ENCODE measurements around the gene H6PD.

Gene H6PD, protein sequence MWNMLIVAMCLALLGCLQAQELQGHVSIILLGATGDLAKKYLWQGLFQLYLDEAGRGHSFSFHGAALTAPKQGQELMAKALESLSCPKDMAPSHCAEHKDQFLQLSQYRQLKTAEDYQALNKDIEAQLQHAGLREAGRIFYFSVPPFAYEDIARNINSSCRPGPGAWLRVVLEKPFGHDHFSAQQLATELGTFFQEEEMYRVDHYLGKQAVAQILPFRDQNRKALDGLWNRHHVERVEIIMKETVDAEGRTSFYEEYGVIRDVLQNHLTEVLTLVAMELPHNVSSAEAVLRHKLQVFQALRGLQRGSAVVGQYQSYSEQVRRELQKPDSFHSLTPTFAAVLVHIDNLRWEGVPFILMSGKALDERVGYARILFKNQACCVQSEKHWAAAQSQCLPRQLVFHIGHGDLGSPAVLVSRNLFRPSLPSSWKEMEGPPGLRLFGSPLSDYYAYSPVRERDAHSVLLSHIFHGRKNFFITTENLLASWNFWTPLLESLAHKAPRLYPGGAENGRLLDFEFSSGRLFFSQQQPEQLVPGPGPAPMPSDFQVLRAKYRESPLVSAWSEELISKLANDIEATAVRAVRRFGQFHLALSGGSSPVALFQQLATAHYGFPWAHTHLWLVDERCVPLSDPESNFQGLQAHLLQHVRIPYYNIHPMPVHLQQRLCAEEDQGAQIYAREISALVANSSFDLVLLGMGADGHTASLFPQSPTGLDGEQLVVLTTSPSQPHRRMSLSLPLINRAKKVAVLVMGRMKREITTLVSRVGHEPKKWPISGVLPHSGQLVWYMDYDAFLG

DNA sequence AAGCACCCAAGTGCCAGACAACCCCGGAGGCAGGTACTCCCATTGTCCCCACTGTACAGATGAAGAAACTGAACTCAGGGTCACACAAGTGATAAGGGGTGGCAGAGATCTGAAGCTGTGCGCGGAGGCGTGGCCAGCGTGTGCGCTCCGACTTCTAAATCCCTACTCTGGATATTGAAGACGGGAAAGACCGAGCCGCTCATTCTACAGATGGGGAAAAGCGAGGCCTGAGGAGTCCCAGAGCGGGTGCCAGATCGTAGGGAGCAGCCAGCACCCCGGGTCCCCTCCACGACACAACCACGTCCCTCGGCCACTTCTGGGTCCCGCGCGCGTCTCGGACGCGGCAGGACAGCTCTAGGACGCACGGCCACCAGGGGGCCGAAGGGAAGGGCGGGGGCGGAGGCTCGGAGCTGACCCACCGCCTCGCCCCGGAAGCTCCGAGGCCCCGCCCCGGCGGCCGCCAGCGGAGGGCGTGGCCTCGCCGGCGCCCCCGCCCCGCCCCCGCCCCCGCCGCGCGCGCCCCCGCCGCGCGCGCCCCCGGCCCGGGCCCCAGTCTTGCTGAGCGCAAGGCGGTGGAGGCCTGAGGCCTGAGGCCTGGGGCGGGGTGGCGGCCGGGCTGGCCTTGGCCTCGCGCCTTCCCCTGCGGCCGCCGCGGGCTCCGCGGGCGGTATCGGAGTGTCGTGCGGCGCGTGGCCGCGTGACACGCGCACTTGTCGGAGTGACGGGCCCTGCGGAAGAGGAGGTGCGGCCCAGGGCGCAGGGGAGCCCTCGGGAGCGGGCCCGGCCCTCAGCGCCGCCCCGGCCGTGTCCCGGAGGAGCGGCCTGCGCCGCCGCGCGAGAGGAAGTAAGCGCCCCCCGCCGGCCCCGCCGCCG is at the start of gene H6PD:
H6PD (plus strand) TSS at position 552 of the 873 bp plus-strand sequence. CDS start 10,161 bp downstream, outside the sequence.
- peak; percentile 75 for DNase-seq

DNA sequence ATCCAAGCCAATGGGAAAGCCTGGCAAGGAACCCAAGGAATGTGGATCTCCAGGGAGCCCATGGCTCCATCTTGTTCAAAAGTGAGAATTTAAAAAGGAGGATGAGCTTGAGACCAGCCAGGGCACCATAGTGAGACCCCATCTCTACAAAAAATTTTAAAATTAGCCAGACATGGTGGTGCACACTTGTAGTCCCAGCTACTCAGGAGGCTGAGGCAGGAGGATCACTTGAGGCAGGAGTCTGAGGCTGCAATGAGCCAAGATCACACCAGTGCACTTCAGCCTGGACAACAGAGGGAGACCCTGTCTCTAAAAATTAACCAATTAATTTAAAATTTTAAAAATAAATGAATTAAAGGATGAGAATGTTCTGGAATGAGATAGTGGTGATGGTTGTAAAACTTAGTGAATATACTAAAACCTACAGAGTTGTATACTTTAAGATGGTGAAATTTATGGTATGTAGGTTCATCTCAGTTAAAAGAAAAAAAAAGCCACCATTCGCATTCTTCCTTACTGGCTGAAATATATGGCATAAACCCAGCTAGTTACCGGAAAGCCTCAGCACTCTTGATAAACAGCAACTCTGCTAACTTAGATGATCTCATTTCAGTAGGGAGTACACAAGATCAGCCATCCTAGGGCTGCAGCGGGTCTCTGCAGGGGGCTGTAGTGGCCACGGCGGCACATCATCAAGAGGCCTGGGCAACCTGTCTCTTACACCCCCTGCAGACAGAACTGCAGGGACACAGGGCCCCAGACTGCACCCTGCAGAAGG is 48.3 kb upstream of the H6PD start:
- DNase-seq = no peak

DNA sequence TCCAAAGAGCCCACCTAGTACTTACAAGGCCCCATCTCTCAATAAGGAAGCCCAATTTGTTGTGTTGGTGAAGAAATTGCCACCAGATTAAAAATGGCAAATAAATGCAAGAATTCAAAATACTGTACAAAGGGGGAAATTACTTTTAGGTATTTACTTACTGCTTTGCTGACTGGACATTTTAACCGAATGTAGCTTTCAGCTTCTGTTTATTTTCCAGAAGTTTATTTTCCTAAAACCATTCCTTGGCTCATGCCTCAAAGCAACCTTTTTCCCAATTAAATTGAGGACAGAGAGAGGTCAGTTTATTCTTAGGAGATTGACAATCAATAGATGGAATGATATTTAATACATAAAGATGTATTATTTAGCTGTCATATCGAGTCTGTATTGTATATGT is 47.6 kb upstream of the H6PD start:
- no peak for DNase-seq

DNA sequence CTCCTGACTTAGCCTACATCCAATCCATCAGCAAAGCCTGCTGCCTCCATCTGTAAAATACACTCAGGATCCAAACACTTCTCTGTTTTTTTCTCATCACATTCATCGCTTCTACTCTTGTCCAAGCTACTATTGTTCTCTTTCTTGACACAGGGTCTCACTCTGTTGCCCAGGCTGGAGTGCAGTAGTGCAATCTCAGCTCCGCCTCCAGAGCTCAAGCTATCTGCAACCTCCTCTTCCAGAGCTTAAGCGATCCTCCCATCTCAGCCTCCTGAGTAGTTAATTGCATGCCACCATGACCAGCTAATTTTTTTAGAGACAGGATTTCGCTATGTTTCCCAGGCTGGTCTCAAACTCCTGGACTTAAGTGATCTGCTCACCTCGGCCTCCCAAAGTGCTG is 44.3 kb upstream of the H6PD start:
- DNase-seq = no peak

DNA sequence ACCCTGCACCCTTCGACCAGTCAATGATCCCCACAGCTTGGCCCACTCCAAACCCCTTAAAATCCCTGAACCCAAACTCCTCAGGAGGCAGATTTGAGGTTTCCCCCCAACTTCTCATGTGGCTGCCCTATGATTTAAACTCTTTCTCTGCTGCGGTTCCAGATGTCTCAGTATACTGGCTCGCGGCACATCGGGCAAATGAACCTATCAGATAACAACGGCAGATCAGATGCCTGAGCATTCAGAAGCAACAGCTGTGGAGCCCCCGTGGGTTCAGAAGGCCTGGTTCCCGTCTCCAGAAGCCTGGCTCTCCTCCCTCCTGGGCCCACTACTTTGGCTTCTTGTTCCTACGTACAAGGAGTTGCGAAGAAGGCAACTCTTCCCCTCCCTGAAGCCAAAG is 43.3 kb upstream of the H6PD start:
- DNase-seq = no peak

DNA sequence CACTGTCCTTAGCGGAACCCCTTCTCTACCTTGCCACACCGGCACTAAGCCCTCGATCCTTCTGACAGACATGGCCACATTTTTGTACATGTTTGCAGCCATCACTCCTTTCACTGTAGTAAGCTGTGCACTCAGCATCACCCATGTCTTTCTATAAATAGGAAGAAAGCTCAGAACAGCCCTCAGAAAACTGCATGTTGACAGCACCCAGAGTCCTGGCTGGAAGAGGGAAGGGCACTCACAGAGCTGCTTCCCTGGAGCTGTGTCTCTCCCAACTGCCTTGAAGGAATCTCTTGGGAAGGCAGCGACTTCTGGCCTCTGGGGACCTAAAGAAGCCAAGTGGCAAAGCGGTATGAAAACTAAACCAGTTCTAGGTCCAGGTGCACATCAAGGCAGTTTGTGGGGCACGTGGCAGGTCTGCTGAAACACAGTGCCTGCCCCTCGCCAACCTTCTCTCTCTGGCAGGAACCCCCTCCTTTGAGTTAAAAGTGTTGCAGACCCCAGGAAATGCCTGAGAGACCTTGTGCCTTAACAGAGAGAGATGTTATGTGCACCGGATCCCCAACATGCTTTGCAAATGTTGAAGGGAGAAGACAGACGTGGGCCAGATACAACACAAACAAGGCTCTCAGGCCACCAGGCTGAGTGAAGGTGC is 41.9 kb upstream of the H6PD start:
- no peak for DNase-seq

DNA sequence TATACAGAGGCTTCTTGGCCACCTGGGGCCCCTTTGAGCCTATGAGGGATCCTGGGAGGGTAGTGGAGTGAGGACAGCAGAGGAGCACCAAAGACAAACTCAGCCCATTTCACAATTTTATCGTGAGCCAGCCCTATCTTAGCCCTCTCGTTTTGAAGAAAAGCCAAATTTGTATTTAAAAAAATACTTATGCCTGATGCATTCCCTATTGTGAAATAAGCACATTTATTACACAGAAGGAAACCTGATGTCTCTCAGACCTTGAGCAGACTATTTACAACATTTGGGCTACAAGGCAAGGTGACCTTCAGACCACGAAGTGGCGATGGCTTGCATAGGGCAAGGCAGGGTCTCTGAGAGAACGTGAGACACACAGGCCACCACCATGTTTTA is 41.3 kb upstream of the H6PD start:
- no peak for DNase-seq

DNA sequence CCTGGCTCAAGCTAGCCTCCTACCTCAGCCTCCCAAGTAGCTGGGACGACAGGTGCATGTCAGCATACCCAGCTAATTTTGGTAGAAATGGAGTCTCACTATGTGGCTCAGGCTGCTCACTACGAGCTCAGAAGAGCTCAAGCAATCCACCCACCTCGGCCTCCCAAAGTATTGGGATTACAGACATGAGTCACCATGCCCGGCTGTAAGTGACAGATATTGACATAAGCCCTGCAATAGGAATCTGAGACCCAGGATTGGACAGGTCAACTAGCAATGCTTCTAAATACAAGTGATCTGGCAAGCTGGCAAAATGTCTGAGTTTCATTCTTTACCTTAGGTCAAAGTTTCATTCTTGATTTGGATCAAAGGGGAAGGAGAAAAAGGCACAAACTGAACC is 40.5 kb upstream of the H6PD start:
- DNase-seq = no peak

DNA sequence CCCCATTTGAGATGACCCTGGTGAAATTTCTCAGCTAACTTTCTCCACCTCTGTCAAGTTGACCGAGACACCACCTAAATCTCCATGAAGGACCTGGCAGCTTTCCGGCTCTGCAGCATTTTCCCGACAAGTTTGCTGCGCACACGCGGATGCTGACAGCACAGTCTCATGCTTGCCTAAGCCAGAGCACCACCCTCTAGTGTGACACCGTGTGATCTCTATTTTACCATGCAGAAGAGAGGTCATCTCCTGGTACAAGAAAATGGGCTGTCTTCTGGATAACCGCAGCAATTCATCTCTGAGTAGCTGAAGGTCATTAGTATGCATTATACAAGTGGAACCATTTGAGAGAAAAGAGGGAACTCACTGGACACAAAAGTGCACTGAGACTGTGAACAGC is 38.9 kb upstream of the H6PD start:
- no peak for DNase-seq

DNA sequence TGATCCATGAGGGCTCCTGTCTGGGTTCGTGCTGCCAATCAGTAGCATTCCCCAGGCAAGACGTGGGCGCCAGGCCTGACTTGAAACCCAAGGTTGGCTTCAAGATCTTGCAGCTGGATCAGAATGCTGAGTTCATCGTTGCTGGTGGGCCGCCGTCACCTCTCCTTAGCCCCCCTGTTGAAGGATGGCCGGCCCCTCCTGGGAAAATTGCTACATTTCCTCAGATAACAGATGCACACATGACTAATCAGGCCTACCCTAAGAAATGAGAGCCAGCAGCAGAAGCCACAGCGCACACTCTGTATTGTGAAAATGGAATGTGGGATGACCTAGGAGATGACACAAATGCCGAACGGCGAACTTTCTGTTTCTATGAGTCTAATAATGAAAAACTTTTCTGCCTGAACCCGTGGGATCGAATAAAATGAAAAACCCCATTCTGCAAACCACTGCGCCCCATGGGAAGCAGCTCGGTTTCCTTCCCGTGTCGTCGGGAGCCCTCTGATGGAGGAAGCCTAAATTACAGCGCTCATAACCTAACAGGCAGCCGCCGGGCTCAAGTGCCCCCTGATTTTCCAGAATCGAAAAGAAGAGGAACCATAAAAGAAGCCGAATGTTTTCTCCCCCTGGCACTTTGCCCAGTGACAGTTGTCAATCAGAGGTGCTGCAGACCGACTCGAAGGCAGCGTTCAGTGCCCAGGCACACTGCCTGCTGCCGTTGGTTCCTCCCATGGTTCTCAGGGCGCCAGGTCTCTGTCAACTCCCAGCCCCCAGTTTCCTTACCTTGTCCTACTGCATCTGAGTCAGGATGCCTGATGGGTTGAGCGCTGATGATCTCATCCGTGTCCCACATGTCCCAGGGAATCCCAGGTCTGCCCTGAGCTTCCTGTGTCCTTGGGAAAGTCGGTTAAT is 38.2 kb upstream of the H6PD start:
- peak; percentile 50 for DNase-seq

DNA sequence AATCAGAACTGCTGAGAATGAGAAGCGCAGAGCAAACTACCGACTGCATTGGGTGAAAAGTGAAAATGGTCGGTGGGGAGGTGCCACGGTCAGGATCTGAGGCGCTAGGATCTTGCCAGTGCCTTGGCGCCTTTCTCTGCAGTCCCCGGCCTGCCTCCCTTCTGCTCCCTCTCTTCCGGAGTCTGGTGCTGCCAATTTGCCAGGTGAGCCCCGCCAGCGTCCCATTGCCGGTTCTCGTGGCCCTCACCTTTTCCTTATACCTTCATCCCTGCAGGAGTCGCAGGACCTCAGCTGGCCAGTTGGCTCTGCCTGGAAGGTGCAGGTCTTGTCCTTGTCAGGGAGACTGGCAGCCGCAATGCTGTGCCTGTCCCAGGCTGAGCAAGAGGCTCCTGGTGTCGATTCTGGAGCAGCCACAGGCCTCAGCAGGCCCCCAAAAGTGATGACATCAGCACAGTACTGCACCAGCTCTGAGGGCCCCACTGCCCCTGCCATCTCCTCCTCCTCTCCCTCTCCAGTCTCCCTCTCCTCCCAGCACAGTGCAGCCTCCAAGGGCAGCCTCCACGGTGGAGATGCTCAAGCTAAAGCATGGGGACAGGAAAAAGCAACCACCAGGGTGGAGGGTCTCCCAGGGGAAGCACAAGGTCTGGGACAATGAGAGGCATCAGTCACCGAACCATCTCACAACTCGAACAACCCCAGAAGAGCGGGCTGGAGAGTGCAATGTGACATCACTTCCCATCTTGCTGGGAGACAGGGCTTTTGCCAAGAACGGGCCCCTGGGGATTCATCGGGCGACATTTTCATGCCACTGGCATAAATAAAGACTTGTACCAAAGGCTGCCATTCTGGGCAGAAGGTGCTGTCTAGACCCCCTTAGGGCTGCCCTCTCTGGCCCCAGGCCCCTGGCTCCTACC is 37.1 kb upstream of the H6PD start:
- no peak for DNase-seq

DNA sequence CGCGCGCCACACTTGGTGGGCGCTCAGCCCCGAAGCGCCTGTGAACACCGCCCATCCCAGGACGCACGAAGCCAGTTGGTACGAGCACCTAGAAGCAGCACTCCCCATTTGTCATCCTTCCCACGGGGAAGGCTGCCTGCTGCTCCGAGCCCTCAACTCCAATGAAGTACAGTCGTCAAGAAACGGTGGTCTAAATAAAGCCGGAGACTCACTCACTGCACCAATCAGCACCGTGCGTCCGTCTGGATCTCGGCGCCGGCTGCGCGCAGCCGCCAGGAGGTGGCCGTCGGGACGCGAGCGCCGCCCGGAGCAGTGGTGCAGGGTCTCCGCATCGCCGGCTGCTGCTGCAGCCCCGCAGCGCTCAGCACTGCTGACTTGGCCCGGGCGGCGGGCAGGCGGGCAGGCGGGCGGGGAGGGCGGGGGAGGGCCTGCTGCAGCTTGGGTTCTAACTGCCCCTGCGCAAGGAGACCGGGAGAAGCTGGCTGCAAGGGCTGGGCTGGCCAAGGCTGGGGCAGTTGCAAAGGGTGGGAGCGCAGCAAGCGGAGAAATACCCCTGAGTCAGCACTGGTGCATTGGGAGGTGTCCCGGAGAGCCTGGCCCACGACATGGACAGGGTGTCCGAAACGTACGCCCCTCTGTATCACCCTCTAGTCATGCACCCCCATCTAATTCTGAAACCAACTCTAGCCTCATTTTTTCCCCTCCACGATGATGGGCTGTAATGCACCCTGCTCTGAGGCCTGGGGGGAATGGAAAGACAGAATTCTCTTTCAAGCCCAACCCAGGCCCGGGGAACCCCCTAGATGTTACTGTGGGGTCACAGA is 35.8 kb upstream of the H6PD start:
- DNase-seq = no peak

DNA sequence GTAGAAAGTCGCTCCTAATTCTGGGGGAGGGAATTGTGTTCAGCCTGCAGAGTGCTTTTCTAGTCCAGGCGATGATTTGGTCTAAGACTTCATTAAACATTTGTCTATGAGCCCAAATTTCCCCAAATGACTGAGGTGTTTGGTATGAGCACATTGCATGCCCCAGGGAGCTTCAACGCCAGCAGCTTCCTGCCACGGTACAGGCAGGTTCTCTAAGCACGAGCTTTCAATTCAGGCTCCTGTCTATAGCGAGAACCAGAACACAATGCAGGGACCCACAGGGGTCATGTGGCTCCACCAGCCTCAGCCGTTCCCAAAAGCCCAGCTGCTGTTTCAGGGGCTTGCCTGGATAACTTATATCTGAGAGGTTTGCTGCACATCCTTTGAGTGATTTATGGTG is 34.1 kb upstream of the H6PD start:
- DNase-seq = no peak

DNA sequence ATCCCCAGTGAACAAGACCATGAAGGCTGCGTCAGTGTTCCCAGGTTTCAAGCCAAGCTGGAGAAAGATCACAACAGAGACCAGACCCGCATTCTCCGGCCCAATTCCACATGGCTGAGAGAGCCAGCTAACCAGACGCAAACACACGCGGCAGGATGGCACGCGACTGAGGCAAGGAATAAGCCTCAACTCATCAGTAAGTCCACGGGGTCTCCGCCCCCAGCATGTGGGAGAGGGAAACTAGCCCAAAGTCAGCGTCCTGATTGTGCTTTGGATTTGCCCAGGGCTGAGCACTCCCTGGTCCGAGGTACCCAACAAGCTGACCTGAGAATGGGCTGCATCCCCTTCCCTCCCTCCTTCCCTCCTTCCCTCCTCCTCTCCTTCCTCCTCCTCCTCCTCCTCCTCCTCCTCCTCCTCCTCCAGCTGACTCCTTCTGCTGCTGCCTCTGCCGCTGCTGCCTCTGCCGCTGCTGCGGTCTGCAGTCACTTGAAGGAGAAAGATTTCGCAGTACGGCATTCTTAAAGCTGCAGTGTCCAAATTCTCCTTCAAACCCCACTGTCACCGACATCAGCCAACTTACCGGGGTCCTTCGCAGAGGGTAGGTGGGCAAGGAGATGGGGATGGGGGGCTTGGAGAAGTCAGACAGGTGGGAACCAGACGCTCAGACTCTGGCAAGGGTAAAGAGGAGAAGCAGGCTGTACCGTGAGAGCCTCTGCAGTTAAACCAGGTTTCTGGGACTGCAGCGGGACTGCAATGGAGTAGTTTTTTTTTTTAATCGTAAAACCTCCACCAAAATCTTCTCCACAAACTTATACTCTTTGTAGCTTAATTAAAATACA is 33.0 kb upstream of the H6PD start:
- no peak for DNase-seq

DNA sequence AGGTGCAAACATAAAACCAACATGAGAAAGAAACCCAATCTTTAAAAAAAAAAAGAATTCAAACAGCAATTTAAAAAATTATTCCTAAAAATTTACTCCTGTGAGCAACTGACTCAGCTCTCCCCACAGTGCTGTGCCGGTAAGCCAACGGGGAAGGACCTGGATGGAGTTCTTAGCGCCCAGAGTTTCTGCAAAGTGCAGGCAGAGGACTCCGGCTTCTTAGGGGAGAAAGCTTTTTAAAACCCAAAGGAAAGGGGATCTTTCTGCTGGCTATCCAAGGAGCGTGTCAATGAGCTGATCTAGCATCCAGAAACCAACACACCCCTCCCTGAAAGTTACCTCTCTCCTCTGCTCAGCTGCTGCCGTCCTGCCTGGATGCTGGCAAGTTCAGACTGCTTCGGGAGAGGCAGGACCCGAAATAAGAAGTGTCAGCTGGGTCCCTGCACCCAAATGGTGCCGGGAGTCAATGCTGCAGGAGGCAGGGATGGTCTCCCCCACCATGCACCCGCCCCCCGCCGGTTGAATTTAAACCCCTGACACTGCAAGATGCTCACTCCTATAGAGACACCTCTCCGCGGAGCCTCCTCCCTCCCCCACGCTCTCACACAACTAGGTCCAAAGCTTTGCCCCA is 32.2 kb upstream of the H6PD start:
- DNase-seq = no peak

DNA sequence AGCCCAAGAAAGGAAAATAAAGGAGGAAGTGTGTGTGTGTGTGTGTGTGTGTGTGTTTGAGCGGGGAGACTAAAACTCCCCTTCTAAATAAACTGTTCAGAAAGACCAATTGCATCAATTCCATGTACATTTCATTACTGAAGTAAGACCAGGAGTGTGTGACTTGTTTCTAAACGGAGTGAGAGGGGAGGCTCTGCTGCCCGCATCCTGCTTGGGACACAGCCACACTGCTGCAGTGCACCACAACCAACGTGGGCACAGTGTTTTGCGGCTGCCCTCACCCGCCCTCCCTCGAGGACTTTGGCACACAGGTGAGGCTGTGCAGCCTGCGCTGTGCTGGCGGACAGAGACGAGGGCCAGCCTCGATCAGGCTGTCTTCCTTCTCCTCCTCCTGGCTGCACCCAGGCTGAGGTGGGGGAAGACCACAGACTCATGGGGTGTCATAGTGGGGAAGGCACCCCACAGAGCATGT is 31.0 kb upstream of the H6PD start:
- DNase-seq = no peak

DNA sequence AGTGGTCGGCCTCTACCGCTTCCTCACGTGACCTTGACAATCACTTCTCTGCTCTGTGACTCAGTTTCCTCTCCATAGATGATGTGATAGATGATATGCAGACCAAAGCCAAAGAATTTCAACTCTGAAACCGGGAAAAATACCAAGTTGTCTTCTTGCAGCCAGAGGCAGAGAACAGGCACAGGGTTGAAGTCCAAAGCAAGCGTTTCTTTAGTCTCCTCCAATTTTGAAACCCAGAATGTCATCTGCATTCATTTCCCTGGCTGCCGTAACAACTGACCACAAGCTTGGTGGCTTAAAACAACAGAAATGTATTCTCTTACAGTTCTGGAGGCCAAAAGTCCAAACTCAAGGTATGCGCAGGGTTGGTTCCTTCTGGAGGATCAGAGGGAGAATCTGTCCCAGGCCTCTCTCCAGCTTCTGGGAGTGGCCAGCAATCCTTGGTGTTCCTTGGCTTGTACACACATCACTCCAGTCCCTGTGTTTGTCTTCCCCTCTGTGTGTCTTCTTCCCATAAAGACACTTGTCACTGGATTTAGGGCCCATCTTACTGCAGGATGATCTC is 30.3 kb upstream of the H6PD start:
- no peak for DNase-seq
